GM21515 (cell line): Measurements from ENCODE around the gene NSA2.
"Not testable (repeated sequence)": the region's sequence is repeated elsewhere in the genome, so short reads cannot be mapped to it uniquely, and the experiment has no call there.

ENCODE experiments used
- ATAC-seq: cut with Tn5 transposase; IDR thresholded peaks from one replicate; pipeline ENCODE4 v1.9.1; 2021; ENCODE audit not compliant: unreplicated experiment

NSA2 gene

GRCh38 chr5:74766849-74767578, at the start of gene NSA2, which contains the start of gene GFM2:
Gene NSA2, plus strand, starts transcription at chr5:74767249. Its CDS starts 112 bp downstream, at chr5:74767361.
Gene GFM2, minus strand, starts transcription at chr5:74767117. Its CDS starts 3,375 bp downstream, at chr5:74763742.
- peak; percentile 87 for ATAC-seq

- ATAC-seq: no peak
Measured at GRCh38 chr5:74717596-74717995, 49.5 kb upstream of the NSA2 start.

GRCh38 chr5:74722271-74722670, 44.8 kb upstream of the NSA2 start:
- ATAC-seq: no peak

- ATAC-seq: no peak
Measured at GRCh38 chr5:74725331-74725730, 41.7 kb upstream of the NSA2 start.

- ATAC-seq: no peak
Measured at GRCh38 chr5:74736759-74737158, 30.3 kb upstream of the NSA2 start.

- ATAC-seq: no peak
Measured at GRCh38 chr5:74738406-74738805, 28.6 kb upstream of the NSA2 start.

- not testable (repeated sequence) for ATAC-seq
Measured at GRCh38 chr5:74748742-74749141, 18.3 kb upstream of the NSA2 start.

GRCh38 chr5:74761241-74761640, 5.8 kb upstream of the NSA2 start:
- ATAC-seq: no peak

- ATAC-seq: no peak
Measured at GRCh38 chr5:74762599-74762998, 4.5 kb upstream of the NSA2 start.

GRCh38 chr5:74763504-74763903, 3.5 kb upstream of the NSA2 start:
- no peak for ATAC-seq

- no peak for ATAC-seq
Measured at GRCh38 chr5:74765201-74765600, 1.8 kb upstream of the NSA2 start.

GRCh38 chr5:74765929-74766328, 1.1 kb upstream of the NSA2 start:
- ATAC-seq: no peak

GRCh38 chr5:74766418-74766848, 616 bp upstream of the NSA2 start:
- ATAC-seq: peak; percentile 38

- peak; percentile 22 for ATAC-seq
Measured at GRCh38 chr5:74767579-74767913, 497 bp downstream of the NSA2 start.

GRCh38 chr5:74772359-74772758, 5.3 kb downstream of the NSA2 start:
- no peak for ATAC-seq

GRCh38 chr5:74778609-74779008, 11.6 kb downstream of the NSA2 start:
- no peak for ATAC-seq

- no peak for ATAC-seq
Measured at GRCh38 chr5:74786851-74787250, 19.8 kb downstream of the NSA2 start.

GRCh38 chr5:74787424-74787823, 20.4 kb downstream of the NSA2 start:
- no peak for ATAC-seq

- ATAC-seq: not testable (repeated sequence)
Measured at GRCh38 chr5:74791669-74792068, 24.6 kb downstream of the NSA2 start.

GRCh38 chr5:74798977-74799911, 32.2 kb downstream of the NSA2 start:
- no peak for ATAC-seq

GRCh38 chr5:74801197-74801596, 34.1 kb downstream of the NSA2 start:
- no peak for ATAC-seq

- no peak for ATAC-seq
Measured at GRCh38 chr5:74801941-74802340, 34.9 kb downstream of the NSA2 start.
